Measurements from ENCODE around the gene NBAS.
"Not testable (repeated sequence)": the region's sequence is repeated elsewhere in the genome, so short reads cannot be mapped to it uniquely, and the experiment has no call there.

Gene NBAS

DNA sequence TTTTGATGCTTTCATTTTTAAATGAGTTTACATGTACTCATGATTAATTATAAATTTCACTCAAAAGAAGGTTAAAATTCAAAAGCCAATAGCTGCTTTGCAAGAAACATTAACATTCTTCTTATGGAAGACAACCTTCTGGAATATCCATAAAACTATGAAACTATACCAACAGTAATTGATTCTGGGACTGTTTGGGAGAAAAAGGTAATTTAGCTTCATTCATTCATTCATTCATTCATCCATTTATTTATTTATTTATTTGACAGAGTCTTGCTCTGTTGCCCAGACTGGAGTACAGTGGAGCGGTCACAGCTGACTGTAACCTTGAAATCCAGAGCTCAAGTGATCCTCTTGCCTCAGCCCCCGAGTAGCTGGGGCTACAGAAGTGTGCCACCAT lies 110.3 kb downstream of the NBAS start:
- TF ChIP-seq, protein P1, sequence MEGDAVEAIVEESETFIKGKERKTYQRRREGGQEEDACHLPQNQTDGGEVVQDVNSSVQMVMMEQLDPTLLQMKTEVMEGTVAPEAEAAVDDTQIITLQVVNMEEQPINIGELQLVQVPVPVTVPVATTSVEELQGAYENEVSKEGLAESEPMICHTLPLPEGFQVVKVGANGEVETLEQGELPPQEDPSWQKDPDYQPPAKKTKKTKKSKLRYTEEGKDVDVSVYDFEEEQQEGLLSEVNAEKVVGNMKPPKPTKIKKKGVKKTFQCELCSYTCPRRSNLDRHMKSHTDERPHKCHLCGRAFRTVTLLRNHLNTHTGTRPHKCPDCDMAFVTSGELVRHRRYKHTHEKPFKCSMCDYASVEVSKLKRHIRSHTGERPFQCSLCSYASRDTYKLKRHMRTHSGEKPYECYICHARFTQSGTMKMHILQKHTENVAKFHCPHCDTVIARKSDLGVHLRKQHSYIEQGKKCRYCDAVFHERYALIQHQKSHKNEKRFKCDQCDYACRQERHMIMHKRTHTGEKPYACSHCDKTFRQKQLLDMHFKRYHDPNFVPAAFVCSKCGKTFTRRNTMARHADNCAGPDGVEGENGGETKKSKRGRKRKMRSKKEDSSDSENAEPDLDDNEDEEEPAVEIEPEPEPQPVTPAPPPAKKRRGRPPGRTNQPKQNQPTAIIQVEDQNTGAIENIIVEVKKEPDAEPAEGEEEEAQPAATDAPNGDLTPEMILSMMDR (conservative IDR thresholded peaks at IDR 0.05; ENCODE audit: control insufficient read depth, insufficient read depth, low read depth, low read length): no peak
- H3K4me3 ChIP-seq (ENCODE audit: control insufficient read depth, low read depth, low read length): no peak overlapping the region

DNA sequence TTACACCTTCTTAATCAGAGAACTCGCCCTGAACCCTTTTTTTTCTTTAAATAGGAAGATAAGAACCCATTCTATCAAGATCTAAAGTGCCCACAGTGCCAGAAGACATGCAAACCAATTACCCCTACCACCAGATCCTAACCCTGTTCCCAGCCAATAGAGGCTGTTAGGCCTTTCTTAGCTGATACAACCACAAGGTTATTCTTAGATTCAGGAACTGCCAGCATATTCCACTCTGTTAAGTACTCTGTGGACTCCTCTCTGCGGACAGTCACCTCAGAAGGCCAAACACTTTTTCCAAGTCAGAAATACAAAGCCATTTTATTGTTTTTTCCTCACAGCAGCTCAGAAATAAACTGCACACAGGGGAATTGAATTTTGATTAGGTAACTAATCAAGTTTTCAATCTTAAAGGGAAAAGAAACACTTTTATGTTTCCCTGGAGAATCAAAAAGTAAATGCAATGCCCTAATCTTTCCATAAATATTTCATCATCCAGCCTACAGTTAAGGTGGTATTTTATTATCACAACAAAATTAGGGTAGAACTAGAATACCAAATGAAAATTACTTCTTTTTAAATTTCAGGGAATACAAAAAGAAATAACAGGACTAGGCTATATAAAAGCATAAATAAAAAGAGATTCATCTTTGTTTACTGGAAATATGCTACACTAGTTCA lies 111.4 kb downstream of the NBAS start:
- TF ChIP-seq, protein P1 (conservative IDR thresholded peaks at IDR 0.05; ENCODE audit: control insufficient read depth, insufficient read depth, low read depth, low read length): no peak
- no peak for DNase-seq (ENCODE audit: low read depth)
- no peak overlapping the region for H3K4me3 ChIP-seq (ENCODE audit: control insufficient read depth, low read depth, low read length)

More for the DNA sequence above, 110.3 kb downstream of the NBAS start:
- no peak for DNase-seq (ENCODE audit: low read depth)

DNA sequence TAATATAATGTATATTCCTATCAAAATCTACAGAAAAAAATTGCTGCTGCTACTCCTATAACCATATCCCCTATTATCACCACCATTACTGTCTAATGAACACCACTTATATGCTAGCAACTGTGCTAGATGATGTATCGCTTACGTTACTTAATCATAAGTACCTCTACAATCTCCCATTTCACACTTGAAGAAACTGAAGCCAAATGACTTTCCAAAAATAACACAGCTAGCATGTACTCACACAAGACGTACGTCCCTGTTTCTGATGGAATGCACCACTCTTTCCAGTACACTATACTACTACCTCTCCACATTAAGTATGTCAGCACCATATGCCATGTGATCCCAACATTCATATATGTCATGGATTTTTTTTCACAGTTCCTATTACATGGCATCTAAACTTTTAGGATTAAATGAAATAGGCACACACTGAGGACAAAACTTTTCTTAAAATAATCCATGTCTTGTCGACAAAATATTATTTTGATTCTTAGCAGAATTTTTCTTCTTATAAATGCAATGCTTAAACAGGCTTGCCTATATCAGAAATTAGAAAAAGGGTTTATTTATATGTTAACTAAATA lies 112.8 kb downstream of the NBAS start:
- DNase-seq (ENCODE audit: low read depth): no peak
- H3K4me3 ChIP-seq (ENCODE audit: control insufficient read depth, low read depth, low read length): no peak overlapping the region
- TF ChIP-seq, protein P1 (conservative IDR thresholded peaks at IDR 0.05; ENCODE audit: control insufficient read depth, insufficient read depth, low read depth, low read length): no peak

DNA sequence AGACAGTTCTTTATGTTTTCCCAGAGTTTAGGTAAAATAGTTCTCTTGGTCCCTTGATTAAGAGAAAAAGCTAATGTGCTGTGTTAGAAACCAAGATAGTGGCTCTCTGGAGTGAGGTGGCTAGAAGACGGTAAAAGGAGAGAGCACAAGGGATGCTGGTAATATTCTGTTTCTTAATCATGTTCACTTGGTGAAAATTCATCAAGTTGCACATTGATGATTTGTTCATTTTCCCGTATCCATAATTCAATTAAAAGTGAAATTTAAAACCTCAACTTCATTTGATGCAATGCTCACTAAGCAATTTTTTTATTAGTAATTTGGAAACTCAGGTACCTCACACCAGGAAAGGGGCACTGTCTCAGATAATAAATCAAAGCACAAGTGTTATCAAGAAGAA lies 113.8 kb downstream of the NBAS start:
- TF ChIP-seq, protein P1 (conservative IDR thresholded peaks at IDR 0.05; ENCODE audit: control insufficient read depth, insufficient read depth, low read depth, low read length): no peak
- no peak overlapping the region for H3K4me3 ChIP-seq (ENCODE audit: control insufficient read depth, low read depth, low read length)
- DNase-seq (ENCODE audit: low read depth): no peak

DNA sequence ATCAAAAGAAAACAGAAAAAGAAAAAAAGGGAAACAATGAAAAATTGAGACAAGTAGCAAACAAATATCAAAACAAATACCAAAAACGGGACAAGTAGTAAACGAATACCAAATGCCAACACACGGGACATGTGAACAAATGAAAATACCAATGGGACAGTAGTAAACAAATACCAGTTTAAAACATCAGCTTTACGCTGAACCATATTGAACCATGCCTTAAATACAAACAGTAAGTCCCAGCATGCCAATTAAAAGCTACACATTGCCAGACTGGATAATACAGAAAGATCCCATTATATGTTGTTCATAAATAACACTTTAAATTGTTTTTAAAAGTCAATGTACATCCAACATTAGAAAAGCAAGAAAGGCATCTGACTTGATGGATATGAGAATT lies 114.2 kb downstream of the NBAS start:
- no peak overlapping the region for H3K4me3 ChIP-seq (ENCODE audit: control insufficient read depth, low read depth, low read length)
- DNase-seq (ENCODE audit: low read depth): no peak
- TF ChIP-seq, protein P1 (conservative IDR thresholded peaks at IDR 0.05; ENCODE audit: control insufficient read depth, insufficient read depth, low read depth, low read length): no peak

DNA sequence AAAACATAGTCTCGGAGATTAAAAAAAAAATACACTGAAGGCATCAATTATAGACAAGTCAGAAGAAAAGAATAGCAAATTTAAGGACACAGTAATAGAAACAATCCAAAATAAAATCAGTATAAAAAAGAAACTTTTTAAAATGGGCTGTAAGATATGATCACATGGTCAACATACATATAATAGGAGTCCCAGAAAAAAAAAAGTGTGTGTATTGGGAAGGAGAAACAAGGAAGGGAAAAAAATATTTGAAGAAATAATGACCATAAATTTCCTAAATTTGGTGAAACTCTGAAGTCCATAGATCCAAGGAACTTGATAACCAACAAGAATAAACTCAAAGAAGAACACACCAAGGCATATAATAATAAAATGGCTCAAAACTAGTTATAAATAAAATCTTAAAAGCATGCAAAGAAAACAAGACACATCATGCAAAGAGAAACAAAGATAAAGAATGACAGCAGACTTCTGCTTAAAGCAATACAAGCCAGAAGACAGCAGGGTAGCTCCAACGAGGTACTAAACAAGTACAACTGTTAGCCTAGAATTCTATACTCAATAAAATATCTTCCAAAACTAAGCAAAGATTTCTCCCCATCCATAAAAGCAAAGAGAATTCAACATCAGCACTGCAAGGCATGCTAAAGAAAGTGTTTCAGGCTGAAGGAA lies 115.1 kb downstream of the NBAS start:
- DNase-seq (ENCODE audit: low read depth): no peak
- H3K4me3 ChIP-seq (ENCODE audit: control insufficient read depth, low read depth, low read length): no peak overlapping the region
- TF ChIP-seq, protein P1 (conservative IDR thresholded peaks at IDR 0.05; ENCODE audit: control insufficient read depth, insufficient read depth, low read depth, low read length): no peak

DNA sequence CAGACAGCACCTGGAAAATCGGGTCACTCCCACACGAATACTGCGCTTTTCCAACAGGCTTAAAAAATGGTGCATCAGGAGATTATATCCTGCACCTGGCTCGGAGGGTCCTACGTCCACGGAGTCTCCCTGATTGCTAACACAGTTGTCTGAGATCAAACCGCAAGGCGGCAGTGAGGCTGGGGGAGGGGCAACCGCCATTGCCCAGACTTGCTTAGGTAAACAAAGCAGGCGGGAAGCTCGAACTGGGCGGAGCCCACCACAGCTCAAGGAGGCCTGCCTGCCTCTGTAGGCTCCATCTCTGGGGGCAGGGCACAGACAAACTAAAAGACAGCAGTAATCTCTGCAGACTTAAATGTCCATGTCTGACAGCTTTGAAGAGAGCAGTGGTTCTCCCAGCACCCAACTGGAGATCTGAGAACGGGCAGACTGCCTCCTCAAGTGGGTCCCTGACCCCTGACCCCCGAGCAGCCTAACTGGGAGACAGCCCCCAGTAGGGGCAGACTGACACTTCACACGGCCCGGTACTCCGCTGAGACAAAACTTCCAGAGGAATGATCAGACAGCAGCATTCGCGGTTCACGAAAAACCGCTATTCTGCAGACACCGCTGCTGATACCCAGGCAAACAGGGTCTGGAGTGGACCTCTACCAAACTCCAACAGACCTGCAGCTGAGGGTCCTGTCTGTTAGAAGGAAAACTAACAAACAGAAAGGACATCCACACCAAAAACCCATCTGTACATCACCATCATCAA lies 121.2 kb downstream of the NBAS start:
- not testable (repeated sequence) for DNase-seq (ENCODE audit: low read depth); H3K4me3 ChIP-seq (ENCODE audit: control insufficient read depth, low read depth, low read length)

DNA sequence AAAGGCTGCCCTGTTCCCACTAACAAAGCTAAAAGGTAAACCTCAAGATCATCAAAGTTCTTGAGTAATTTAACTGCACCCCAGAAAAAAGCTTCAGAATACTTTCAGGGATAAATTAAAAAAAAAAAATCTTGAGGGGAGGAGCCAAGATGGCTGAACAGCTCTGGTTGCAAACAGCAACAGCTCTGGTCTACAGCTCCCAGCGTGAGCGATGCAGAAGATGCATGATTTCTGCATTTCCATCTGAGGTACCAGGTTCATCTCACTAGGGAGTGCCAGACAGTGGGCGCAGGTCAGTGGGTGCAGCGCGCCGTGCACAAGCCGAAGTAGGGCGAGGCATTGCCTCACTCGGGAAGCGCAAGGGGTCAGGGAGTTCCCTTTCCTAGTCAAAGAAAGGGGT lies 121.8 kb downstream of the NBAS start:
- H3K4me3 ChIP-seq (ENCODE audit: control insufficient read depth, low read depth, low read length); DNase-seq (ENCODE audit: low read depth): not testable (repeated sequence)
